ENCODE measurements around the gene RYR1.
"Not testable (repeated sequence)": the region's sequence is repeated elsewhere in the genome, so short reads cannot be mapped to it uniquely, and the experiment has no call there.

The RYR1 gene

DNA sequence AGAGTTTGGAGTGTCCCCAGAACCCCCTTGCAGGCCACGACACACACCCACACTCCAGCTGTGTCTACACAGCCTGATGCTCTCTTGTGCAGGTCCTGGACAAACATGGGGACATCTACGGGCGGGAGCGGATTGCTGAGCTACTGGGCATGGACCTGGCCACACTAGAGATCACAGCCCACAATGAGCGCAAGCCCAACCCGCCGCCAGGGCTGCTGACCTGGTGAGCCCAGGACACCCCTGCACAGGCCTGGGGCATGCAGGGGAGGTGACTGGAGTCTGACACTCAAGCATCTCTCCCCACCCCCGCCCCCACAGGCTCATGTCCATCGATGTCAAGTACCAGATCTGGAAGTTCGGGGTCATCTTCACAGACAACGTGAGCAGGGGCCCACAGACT lies 144.3 kb downstream of the RYR1 start:
- no peak for DNase-seq

- DNase-seq: not testable (repeated sequence)
These were observed 145.8 kb downstream of the RYR1 start for GRCh38 chr19:38579304-38579703.

- no peak for DNase-seq
These were observed 146.6 kb downstream of the RYR1 start for GRCh38 chr19:38580080-38580479.

GRCh38 chr19:38583219-38583984 lies 149.9 kb downstream of the RYR1 start:
- no peak for DNase-seq

- DNase-seq: no peak
These were observed 150.5 kb downstream of the RYR1 start for GRCh38 chr19:38583985-38584305.

- DNase-seq: no peak
These were observed 154.1 kb downstream of the RYR1 start for GRCh38 chr19:38587562-38587961.

DNA sequence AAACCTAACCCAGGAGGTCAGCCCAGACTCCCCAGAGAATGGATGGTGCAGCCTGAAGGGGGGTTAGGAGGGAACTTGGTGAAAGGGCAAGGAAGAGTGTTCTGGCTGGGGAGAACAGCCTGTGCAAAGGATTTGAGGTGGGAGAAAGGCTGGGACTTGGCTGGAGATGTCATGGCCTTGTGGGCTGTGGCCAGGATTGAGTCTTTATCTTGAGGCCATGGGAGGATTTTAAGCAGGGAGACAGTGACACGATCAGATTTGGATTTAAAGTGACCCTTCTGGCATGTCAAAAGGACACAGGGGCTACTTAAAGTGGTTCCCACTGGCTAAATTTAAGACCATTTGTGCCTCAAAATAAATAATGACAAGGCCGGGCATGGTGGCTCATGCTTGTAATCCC lies 154.6 kb downstream of the RYR1 start:
- DNase-seq: no peak

DNA sequence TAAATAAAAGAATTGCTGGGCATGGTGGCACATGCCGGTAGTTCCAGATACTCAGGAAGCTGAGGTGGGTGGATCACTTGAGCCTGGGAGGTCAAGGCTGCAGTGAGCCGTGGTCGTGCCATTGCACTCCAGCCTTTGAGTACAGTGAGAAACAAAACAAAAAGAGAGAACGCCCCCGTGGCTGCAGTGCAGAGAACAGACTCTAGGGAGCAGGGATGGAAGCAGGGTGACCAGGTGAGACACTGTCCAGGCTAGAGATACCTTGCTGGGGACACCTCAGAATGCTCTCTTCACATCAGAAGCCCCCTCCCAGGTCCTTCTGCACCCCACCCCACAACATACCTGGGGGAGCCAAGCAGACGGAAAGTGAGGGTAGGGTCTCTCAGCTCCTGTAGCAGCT lies 159.4 kb downstream of the RYR1 start:
- DNase-seq: no peak

GRCh38 chr19:38596057-38596981 lies 162.8 kb downstream of the RYR1 start:
- no peak for DNase-seq

GRCh38 chr19:38597075-38597474 lies 163.6 kb downstream of the RYR1 start:
- no peak for DNase-seq

- no peak for DNase-seq
These were observed 166.2 kb downstream of the RYR1 start for GRCh38 chr19:38599722-38600121.

- not testable (repeated sequence) for DNase-seq
These were observed 169.4 kb downstream of the RYR1 start for GRCh38 chr19:38602856-38603255.

DNA sequence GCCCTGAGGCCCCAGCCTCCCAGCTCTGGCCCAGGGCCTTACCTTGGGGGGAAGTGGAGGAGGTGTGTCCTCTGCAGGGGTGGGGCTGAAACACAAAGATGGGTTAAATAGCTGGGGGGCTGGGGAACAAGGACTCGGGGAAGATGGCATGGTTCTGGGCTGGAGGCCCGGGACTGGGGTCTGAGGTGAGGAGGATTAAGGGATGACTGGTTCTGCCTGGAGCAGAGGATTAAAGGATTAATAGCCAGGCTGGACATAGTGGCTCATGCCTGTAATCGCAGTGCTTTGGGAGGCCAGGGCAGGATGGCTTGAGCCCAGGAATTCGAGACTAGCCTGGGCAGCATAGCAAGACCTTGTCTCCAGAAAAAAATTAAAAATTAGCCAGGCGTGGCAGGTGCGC lies 172.6 kb downstream of the RYR1 start:
- no peak for DNase-seq

- no peak for DNase-seq
These were observed 180.8 kb downstream of the RYR1 start for GRCh38 chr19:38614289-38614688.

- no peak for DNase-seq
These were observed 181.6 kb downstream of the RYR1 start for GRCh38 chr19:38615007-38615581.

- no peak for DNase-seq
These were observed 182.8 kb downstream of the RYR1 start for GRCh38 chr19:38616265-38616664.

DNA sequence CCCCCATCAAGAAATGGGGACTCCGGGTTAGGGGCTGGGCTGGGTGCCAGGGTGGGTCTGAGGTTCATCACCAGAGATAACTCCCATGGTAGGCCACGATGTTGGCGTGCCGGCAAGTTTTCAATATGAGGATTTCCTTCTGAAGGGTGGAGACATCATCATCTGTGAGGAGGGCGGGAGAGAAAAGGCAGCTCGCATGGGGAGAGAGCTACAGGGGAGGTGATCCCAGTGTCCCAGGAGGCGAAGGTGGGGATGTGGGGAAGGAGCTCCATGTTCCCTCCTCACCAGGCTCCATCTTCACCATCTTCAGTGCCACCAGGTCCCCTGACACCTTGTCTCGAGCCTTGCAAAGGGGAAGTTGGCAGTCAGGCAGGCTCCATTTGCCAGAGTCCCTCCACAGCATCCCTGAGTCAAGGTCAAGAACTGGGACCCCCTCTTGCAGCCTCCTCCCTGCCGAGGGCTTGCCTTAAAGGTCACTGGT lies 183.8 kb downstream of the RYR1 start:
- DNase-seq: no peak

- DNase-seq: no peak
These were observed 184.5 kb downstream of the RYR1 start, which contains the start of gene MAP4K1 for GRCh38 chr19:38617764-38618589. TSS of gene MAP4K1 (minus strand) at chr19:38617953. CDS start at chr19:38617895, 58 bp downstream.

- peak; percentile 98 for DNase-seq
These were observed 185.3 kb downstream of the RYR1 start, which contains the start of gene EIF3K for GRCh38 chr19:38618590-38619360. TSS of gene EIF3K (plus strand) at chr19:38619188. CDS start at chr19:38619269, 81 bp downstream.

GRCh38 chr19:38619361-38620174 lies 186.1 kb downstream of the RYR1 start:
- no peak for DNase-seq

DNA sequence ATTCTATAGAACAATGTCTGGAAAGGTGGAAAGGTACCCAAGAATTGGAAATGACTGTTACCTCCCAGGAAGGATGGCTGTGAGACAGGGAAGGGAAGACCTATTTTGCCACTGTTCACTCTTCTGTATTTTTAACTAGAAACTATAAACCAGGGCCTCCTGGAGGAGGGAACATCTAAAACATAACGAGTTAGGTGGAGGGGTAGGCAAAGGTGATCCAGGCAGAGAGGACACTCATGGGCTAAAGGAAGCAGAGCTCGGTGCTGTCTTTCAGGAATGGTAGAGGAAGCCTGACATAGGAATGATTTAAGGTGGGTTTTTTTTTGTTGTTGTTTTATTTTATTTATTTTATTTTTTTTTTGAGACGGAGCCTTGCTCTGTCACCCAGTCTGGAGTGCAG lies 191.3 kb downstream of the RYR1 start:
- no peak for DNase-seq
